H1 (cell line): ENCODE data around the gene TMPRSS3.

Experiments
- EP300 ChIP-seq, 2 experiments: IDR thresholded peaks; 1 replicate in 1 of 2; 2 replicates in 1 of 2; pipeline ENCODE4 v1.6.1; 2011 to 2012; ENCODE audit warnings: low read depth in 2 of 2, low read length in 2 of 2, mild to moderate bottlenecking in 2 of 2, borderline replicate concordance in 1 of 2, inconsistent platforms in 1 of 2, moderate library complexity in 1 of 2
- EZH2 ChIP-seq: fragments of 200-600 bp; sonication (generic); IDR thresholded peaks from 2 replicates; pipeline ENCODE4 v1.7.1; 2012; ENCODE audit warnings: low read depth, mild to moderate bottlenecking, moderate library complexity, low read length, inconsistent platforms; ENCODE audit not compliant: severe bottlenecking
- TF ChIP-seq, protein P1 (sequence below), 3 experiments: IDR thresholded peaks; 1 replicate in 2 of 3; 2 replicates in 1 of 3; pipeline versions ENCODE4 v1.5.1 to v1.6.1; 2011; ENCODE audit warnings: low read length in 3 of 3, mild to moderate bottlenecking in 3 of 3, inconsistent platforms in 2 of 3, low read depth in 1 of 3, moderate library complexity in 1 of 3; ENCODE audit not compliant: insufficient read depth in 1 of 3; ENCODE audit errors: control extremely low read depth in 1 of 3

DNA sequence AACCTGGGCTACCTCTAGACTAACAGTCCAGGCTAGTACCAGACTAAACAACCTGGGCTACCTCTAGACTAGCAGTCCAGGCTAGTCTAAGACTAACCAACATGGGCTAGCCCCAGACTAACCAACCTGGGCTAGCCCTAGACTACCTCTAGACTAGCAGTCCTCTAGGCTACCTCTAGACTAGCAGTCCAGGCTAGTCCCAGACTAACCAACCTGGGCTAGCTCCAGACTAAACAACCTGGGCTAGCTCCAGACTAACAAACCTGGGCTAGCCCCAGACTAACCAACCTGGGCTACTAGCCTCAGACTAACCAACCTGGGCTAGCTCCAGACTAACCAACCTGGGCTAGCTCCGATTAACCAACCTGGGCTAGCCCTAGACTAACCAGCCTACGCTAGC lies 47.1 kb downstream of the TMPRSS3 start:
- TF ChIP-seq EZH2, result no peak
- TF ChIP-seq, protein P1, sequence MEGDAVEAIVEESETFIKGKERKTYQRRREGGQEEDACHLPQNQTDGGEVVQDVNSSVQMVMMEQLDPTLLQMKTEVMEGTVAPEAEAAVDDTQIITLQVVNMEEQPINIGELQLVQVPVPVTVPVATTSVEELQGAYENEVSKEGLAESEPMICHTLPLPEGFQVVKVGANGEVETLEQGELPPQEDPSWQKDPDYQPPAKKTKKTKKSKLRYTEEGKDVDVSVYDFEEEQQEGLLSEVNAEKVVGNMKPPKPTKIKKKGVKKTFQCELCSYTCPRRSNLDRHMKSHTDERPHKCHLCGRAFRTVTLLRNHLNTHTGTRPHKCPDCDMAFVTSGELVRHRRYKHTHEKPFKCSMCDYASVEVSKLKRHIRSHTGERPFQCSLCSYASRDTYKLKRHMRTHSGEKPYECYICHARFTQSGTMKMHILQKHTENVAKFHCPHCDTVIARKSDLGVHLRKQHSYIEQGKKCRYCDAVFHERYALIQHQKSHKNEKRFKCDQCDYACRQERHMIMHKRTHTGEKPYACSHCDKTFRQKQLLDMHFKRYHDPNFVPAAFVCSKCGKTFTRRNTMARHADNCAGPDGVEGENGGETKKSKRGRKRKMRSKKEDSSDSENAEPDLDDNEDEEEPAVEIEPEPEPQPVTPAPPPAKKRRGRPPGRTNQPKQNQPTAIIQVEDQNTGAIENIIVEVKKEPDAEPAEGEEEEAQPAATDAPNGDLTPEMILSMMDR (IDR thresholded peaks at IDR 0.05; ENCODE audit: control extremely low read depth in 1 of 3, insufficient read depth in 1 of 3, low read depth in 1 of 3, low read length in 3 of 3), result no peak
- no peak for TF ChIP-seq EP300 (IDR thresholded peaks at IDR 0.05; ENCODE audit: borderline replicate concordance in 1 of 2, low read depth in 2 of 2, low read length in 2 of 2)
